GM10248 (cell line): Measurements from ENCODE around the gene RANBP3.

Experiments used
- CTCF ChIA-PET: fragments of 300-600 bp; sonication (Branson Sonifier 250); formaldehyde crosslinking; extraction: SDS; loops from one replicate; lab custom pipeline; 2021; ENCODE audit warnings: antibody characterized with exemption; lab: Yijun Ruan, JAX
- POLR2A ChIA-PET: fragments of 350-650 bp; sonication (Branson Sonifier 250); formaldehyde crosslinking; extraction: SDS; loops from one replicate; lab custom pipeline; 2020; ENCODE audit warnings: antibody characterized with exemption; lab: Yijun Ruan, JAX
- DNase-seq: peaks from one replicate; pipeline ENCODE4 v3.0.0; 2012; ENCODE audit errors: extremely low spot score
- CTCF ChIP-seq: IDR thresholded peaks from 2 replicates; pipeline ENCODE4 v1.5.1; 2012; ENCODE audit warnings: mild to moderate bottlenecking, low read depth; ENCODE audit errors: extremely low read depth, missing control alignments, control extremely low read depth

The RANBP3 gene

DNA sequence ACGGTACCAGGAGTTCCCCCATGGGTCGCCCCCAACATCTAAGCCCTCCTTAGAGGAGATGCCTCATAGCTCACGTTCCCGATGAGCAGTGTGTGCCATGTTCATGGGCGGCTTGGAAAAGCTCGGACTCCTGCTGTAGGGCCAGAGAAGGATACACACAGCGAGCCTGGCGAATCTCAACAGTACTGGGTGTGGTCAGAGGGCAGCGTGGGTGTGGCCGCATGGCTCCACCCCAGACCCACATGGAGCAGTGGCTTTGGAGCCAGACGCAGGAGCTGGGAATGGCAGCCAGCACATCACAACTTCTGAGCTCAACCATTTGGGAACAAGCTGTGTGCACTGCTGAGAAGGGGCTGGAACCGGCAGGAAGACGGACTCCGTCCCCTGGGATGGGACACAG lies 48.3 kb downstream of the RANBP3 start:
- POLR2A ChIA-PET, result no interaction called here
- no peak for TF ChIP-seq CTCF
- no peak for DNase-seq
- CTCF ChIA-PET, result interaction anchor here (1.3 kb wide), 1 partner anchor 25 kb away, joined by 4 read pairs; the partner anchor contains the start of gene VMAC

GRCh38 chr19:5929179-5929578 lies 48.8 kb downstream of the RANBP3 start:
- ChIA-PET POLR2A (no interaction called here), CTCF (interaction anchor here (1.3 kb wide), 1 partner anchor 25 kb away, joined by 4 read pairs; the partner anchor contains the start of gene VMAC)
- no peak for TF ChIP-seq CTCF
- DNase-seq, result no peak

- ChIA-PET CTCF (interaction anchor here (1.7 to 1.8 kb wide), 2 partner anchors 10 to 94 kb away, joined by 4 to 5 read pairs; no protein-coding TSS in a partner anchor), POLR2A (no interaction called here)
- TF ChIP-seq CTCF, result no peak
- peak; percentile 79 for DNase-seq
Measured at GRCh38 chr19:5927441-5927821, 50.5 kb downstream of the RANBP3 start.

GRCh38 chr19:5926641-5927440 lies 51.1 kb downstream of the RANBP3 start:
- POLR2A ChIA-PET, result no interaction called here
- no peak for TF ChIP-seq CTCF
- CTCF ChIA-PET, result interaction anchor here (1.7 to 1.8 kb wide), 2 partner anchors 41 to 95 kb away, joined by 5 read pairs; no protein-coding TSS in a partner anchor
- no peak for DNase-seq

DNA sequence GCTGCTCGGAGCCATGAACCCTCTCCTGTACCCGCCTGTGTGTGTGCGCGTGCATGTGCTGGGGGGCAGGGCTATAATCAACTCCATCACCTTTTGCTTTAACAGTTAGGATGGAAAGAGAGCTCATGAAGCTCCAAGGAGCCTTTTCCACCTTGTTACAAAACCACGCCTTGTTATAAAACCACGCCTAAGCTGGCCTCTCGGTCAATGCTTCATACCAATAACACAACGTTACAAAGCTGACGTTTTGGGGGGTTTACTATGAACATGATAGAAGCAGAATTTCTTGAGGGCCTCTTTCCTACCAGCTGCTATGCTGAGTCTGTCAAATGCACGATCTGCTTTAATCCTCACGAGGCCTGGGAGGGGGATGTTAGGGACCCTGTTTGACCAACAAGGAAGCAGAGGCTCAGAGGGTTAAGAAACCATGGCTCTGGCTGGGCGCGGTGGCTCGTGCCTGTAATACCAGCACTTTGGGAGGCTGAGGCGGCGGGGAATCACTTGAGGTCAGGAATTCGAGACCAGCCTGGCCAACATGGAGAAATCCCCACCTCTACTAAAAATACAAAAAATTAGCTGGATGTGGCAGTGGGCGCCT lies 52.0 kb downstream of the RANBP3 start:
- ChIA-PET POLR2A (interaction anchor here (0.6 to 0.7 kb wide), 2 partner anchors 485 to 650 kb away, joined by 4 to 5 read pairs; no protein-coding TSS in a partner anchor), CTCF (interaction anchor here (0.8 to 1.7 kb wide), 3 partner anchors 23 to 96 kb away, joined by 3 to 5 read pairs (median 3); no protein-coding TSS in a partner anchor)
- DNase-seq, result no peak
- TF ChIP-seq CTCF, result no peak

DNA sequence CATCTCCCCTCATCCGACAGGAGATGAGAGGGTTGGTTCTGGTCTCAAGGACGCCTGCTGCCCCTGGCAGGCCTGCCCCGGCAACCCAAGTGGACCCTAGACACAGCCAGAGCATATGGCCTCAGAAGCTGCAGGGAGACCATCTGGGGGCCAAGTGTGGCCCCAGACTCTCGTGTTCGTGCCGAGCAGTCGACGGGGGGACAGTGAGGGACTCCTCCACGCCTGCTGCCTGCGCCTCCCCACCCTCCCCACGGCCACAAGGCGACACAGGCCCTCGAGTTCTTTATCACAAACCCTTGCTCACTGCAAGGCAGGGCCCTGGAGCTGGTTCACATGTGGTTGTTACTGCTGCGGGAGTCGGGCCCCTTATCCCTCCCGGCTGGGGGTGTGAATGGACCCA lies 54.6 kb downstream of the RANBP3 start:
- ChIA-PET CTCF (interaction anchor here (1.1 to 1.2 kb wide), 2 partner anchors 99 to 119 kb away, joined by 3 to 4 read pairs; no protein-coding TSS in a partner anchor), POLR2A (no interaction called here)
- no peak for TF ChIP-seq CTCF
- no peak for DNase-seq
